ENCODE data around the gene PTPRN2.

Gene PTPRN2

GRCh38 chr7:157893535-157894044 lies 694.0 kb downstream of the PTPRN2 start:
- no peak for DNase-seq (ENCODE audit: low read depth)
- H3K4me3 ChIP-seq (ENCODE audit: low read depth, low read length), result no peak overlapping the region
- no peak for TF ChIP-seq CTCF (IDR thresholded peaks at IDR 0.05; ENCODE audit: low read depth, low read length)
- no peak for TF ChIP-seq MAX (IDR thresholded peaks at IDR 0.05; ENCODE audit: low read depth, low read length)
- TF ChIP-seq MYC (IDR thresholded peaks at IDR 0.05; ENCODE audit: low read depth, low read length), result no peak
- TF ChIP-seq POLR2A (IDR thresholded peaks at IDR 0.05; ENCODE audit: extremely low read depth, insufficient read length), result no peak

- DNase-seq (ENCODE audit: low read depth), result no peak
- TF ChIP-seq POLR2A (IDR thresholded peaks at IDR 0.05; ENCODE audit: extremely low read depth, insufficient read length), result no peak
- no peak for TF ChIP-seq CTCF (IDR thresholded peaks at IDR 0.05; ENCODE audit: low read depth, low read length)
- H3K4me3 ChIP-seq (ENCODE audit: low read depth, low read length), result no peak overlapping the region
These were observed 694.7 kb downstream of the PTPRN2 start for GRCh38 chr7:157892751-157893523.

GRCh38 chr7:157890921-157891401 lies 696.7 kb downstream of the PTPRN2 start:
- no peak overlapping the region for H3K4me3 ChIP-seq (ENCODE audit: low read depth, low read length)

GRCh38 chr7:157889480-157889879 lies 698.1 kb downstream of the PTPRN2 start:
- TF ChIP-seq MAX (IDR thresholded peaks at IDR 0.05; ENCODE audit: low read depth, low read length), result no peak
- TF ChIP-seq POLR2A (IDR thresholded peaks at IDR 0.05; ENCODE audit: extremely low read depth, insufficient read length), result no peak
- no peak for TF ChIP-seq CTCF (IDR thresholded peaks at IDR 0.05; ENCODE audit: low read depth, low read length)
- no peak for TF ChIP-seq MYC (IDR thresholded peaks at IDR 0.05; ENCODE audit: low read depth, low read length)
- H3K4me3 ChIP-seq (ENCODE audit: low read depth, low read length), result no peak overlapping the region
- no peak for DNase-seq (ENCODE audit: low read depth)

More at GRCh38 chr7:157890921-157891401, 696.7 kb downstream of the PTPRN2 start:
- DNase-seq (ENCODE audit: low read depth), result no peak
- TF ChIP-seq MAX (IDR thresholded peaks at IDR 0.05; ENCODE audit: low read depth, low read length) (no peak), CTCF (IDR thresholded peaks at IDR 0.05; ENCODE audit: low read depth, low read length) (no peak), POLR2A (IDR thresholded peaks at IDR 0.05; ENCODE audit: extremely low read depth, insufficient read length) (no peak), MYC (IDR thresholded peaks at IDR 0.05; ENCODE audit: low read depth, low read length) (no peak)

- no peak for DNase-seq (ENCODE audit: low read depth)
- TF ChIP-seq MAX (IDR thresholded peaks at IDR 0.05; ENCODE audit: low read depth, low read length) (no peak), MYC (IDR thresholded peaks at IDR 0.05; ENCODE audit: low read depth, low read length) (no peak), CTCF (IDR thresholded peaks at IDR 0.05; ENCODE audit: low read depth, low read length) (no peak), POLR2A (IDR thresholded peaks at IDR 0.05; ENCODE audit: extremely low read depth, insufficient read length) (no peak)
- no peak overlapping the region for H3K4me3 ChIP-seq (ENCODE audit: low read depth, low read length)
These were observed 699.0 kb downstream of the PTPRN2 start for GRCh38 chr7:157888579-157888978.
